HepG2 (cell line): Measurements from ENCODE around the gene C17orf58. TPM values are rescaled to one million over a fixed set of nuclear protein-coding genes. Genes with fewer than 3 reads are reported as not detected.
A peak's percentile ranks its signal among the peaks of the same experiment; 100 is the strongest.

Experiments
- ARID3A ChIP-seq: IDR thresholded peaks from 2 replicates; pipeline ENCODE4 v1.6.1; 2012; ENCODE audit warnings: low read depth, low read length, improper control_type of control experiment
- ELF4 ChIP-seq: sonication (generic); formaldehyde crosslinking; IDR thresholded peaks from 2 replicates; pipeline ENCODE4 v1.5.0; 2020; ENCODE audit warnings: missing genetic modification reagents, mild to moderate bottlenecking, moderate library complexity, borderline replicate concordance
- HNF1B ChIP-seq: sonication (generic); formaldehyde crosslinking; IDR thresholded peaks from 2 replicates; pipeline ENCODE4 v1.5.1; 2020; ENCODE audit warnings: mild to moderate bottlenecking, moderate library complexity, missing genetic modification reagents
- PCBP1 ChIP-seq: fragments of 200-400 bp; formaldehyde crosslinking; IDR thresholded peaks from 2 replicates; pipeline ENCODE4 v1.6.1; 2017; ENCODE audit warnings: mild to moderate bottlenecking, low read depth, low read length, borderline replicate concordance
- PPARG ChIP-seq: conservative IDR thresholded peaks from 2 replicates; pipeline ENCODE4 v1.6.1; 2016; ENCODE audit warnings: missing biosample characterization, missing genetic modification reagents
- PRDM15 ChIP-seq: sonication (generic); formaldehyde crosslinking; IDR thresholded peaks from 2 replicates; pipeline ENCODE4 v1.4.0; 2020; ENCODE audit warnings: missing genetic modification reagents
- RFX5 ChIP-seq: IDR thresholded peaks from 2 replicates; pipeline ENCODE4 v1.6.1; 2011; ENCODE audit warnings: low read depth, low read length, improper control_type of control experiment
- ZNF124 ChIP-seq: sonication (generic); formaldehyde crosslinking; IDR thresholded peaks from 2 replicates; pipeline ENCODE4 v1.4.0; 2020; ENCODE audit warnings: missing genetic modification reagents
- ZNF225 ChIP-seq: sonication (generic); formaldehyde crosslinking; IDR thresholded peaks from 2 replicates; pipeline ENCODE4 v1.4.0; 2020; ENCODE audit warnings: mild to moderate bottlenecking, missing genetic modification reagents
- ZNF441 ChIP-seq: sonication (generic); formaldehyde crosslinking; IDR thresholded peaks from 2 replicates; pipeline ENCODE4 v1.7.0; 2021; ENCODE audit warnings: missing genetic modification reagents, borderline replicate concordance
- ZNF530 ChIP-seq: sonication (generic); formaldehyde crosslinking; IDR thresholded peaks from 2 replicates; pipeline ENCODE4 v1.5.0; 2020; ENCODE audit warnings: low read depth, mild to moderate bottlenecking, missing genetic modification reagents
- ZNF776 ChIP-seq: sonication (generic); formaldehyde crosslinking; IDR thresholded peaks from 2 replicates; pipeline ENCODE4 v1.4.0; 2020; ENCODE audit warnings: mild to moderate bottlenecking, missing genetic modification reagents
- polyA plus RNA-seq, 8 experiments: library from polyadenylated mRNA; depleted of rRNA in 3 of 8; stranded (reverse) in 7 of 8; unstranded in 1 of 8; fragments of >200 nt; fragmentation: Illumina TruSeq in 4 of 8; extraction: Trizol in 4 of 8; gene quantifications; 2 replicates each; pipeline versions ENCODE4 v1.2.1 to v1.2.3, GENCODE V29; 2011 to 2016; ENCODE audit warnings: low read depth in 4 of 8, missing spikeins in 1 of 8, mixed read lengths in 1 of 8; ENCODE audit not compliant: insufficient read depth in 1 of 8
- total RNA-seq, 5 experiments: library from RNA; depleted of rRNA; stranded (reverse); fragments of >200 nt; fragmentation: Illumina TruSeq; extraction: Trizol; gene quantifications; 2 replicates each; pipeline ENCODE4 v1.2.3, GENCODE V29; 2016; ENCODE audit warnings: low read depth in 1 of 5

Gene C17orf58
- total and polyA plus RNA-seq, 2 of the 13 experiments (the other 11 are each of a cell fraction or from before 2014, with no cell fraction given) = 15.6 to 15.8 TPM

- peak; percentile 87 for TF ChIP-seq PPARG (CRISPR knock-in tag)
- TF ChIP-seq ELF4 (CRISPR knock-in tag) = peak; percentile 84
- TF ChIP-seq ZNF776 (CRISPR knock-in tag) = peak; percentile 89
- TF ChIP-seq PCBP1 = no peak
- TF ChIP-seq PRDM15 (CRISPR knock-in tag) = peak; percentile 49; the same call in 1 of the 2 replicates
- peak; percentile 93 for TF ChIP-seq ZNF441 (CRISPR knock-in tag)
- peak; percentile 92 for TF ChIP-seq ARID3A
- TF ChIP-seq HNF1B (CRISPR knock-in tag) = peak; percentile 88
- peak; percentile 90 for TF ChIP-seq ZNF124 (CRISPR knock-in tag)
- TF ChIP-seq ZNF225 = peak; percentile 57; the same call in 1 of the 2 replicates
- TF ChIP-seq ZNF530 = no peak
- peak; percentile 48 for TF ChIP-seq RFX5
Observed at GRCh38 chr17:68019675-68020408, 23.6 kb upstream of the C17orf58 start (continued).
